Cardiac muscle cell (in vitro differentiated cells and primary cell): ENCODE results near the gene SLC1A6. TPM values are rescaled to one million over a fixed set of nuclear protein-coding genes. Genes with fewer than 3 reads are reported as not detected.

Experiments
- DNase-seq, 2 donors: peaks; one replicate each; pipeline versions ENCODE4 v3.0.0 to v3.0.0-alpha.2; 2010 to 2017; ENCODE audit warnings: low read depth in 1 of 2, low spot score in 1 of 2
- H3K27ac ChIP-seq: fragments of 200-600 bp; sonication (generic); 2 replicates; pipeline ENCODE4 v1.5.1; 2016
- H3K27me3 ChIP-seq: fragments of 200-600 bp; sonication (generic); 2 replicates; pipeline ENCODE4 v1.6.0; 2016; ENCODE audit warnings: control low read depth
- H3K36me3 ChIP-seq: fragments of 200-600 bp; sonication (generic); 2 replicates; pipeline ENCODE4 v1.5.1; 2016; ENCODE audit warnings: control low read depth
- H3K4me1 ChIP-seq: fragments of 200-600 bp; sonication (generic); 2 replicates; pipeline ENCODE4 v1.8.1; 2017; ENCODE audit warnings: low read depth, mild to moderate bottlenecking, mixed run types
- H3K4me3 ChIP-seq: fragments of 200-600 bp; sonication (generic); 2 replicates; pipeline ENCODE4 v1.5.1; 2016; ENCODE audit warnings: mild to moderate bottlenecking
- H3K9me3 ChIP-seq: fragments of 200-600 bp; sonication (generic); 2 replicates; pipeline ENCODE4 v1.5.1; 2017; ENCODE audit warnings: low read depth, mild to moderate bottlenecking, control low read depth
- CTCF ChIP-seq: IDR thresholded peaks from 2 replicates; pipeline ENCODE4 v1.5.1; 2012; ENCODE audit warnings: low read depth, mild to moderate bottlenecking, low read length
- polyA plus RNA-seq: library from polyadenylated mRNA; unstranded; fragments of >200 nt; fragmentation: Nextera tagmentation; extraction: Ambion mirVana; gene quantifications from 2 replicates; pipeline ENCODE4 v1.2.1, GENCODE V29; 2016
- total RNA-seq: library from RNA; depleted of rRNA; stranded (reverse); fragments of >200 nt; gene quantifications from 2 replicates; pipeline ENCODE4 v1.2.3, GENCODE V29; 2016

The SLC1A6 gene
- total and polyA plus RNA-seq, 2 experiments from 2014 or later: 0.63 to 1.3 TPM

GRCh38 chr19:15015946-15016542 lies 36.4 kb upstream of the SLC1A6 start:
- H3K27me3 ChIP-seq: peaks cover 17% of the 10 kb centered on the region
- no peaks in the 10 kb centered on the region for H3K36me3 ChIP-seq
- H3K27ac ChIP-seq: no peak overlapping the region
- DNase-seq: peak; percentile 36 to 43
- H3K4me3 ChIP-seq: no peak overlapping the region
- no peak for TF ChIP-seq CTCF
- H3K4me1 ChIP-seq: no peaks in the 10 kb centered on the region
- no peaks in the 10 kb centered on the region for H3K9me3 ChIP-seq

DNA sequence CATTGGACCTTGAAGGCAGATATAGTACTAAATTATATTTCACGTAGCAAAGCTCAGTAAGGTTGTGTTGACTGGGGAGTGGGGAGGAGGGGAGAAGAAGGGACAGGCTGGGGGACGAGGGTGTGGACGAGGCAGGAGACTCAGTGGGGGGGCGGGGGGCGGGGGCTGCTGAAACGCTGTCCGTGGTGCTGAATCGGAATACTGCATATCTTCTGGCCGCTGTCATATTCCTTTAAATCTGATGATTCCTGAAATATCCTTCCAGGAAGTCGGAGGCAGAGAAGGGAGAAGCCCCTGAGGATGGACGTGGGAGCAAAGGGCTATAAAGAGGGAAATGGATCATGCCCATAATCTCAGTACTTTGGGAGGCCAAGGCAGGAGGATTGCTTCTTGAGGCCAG lies 34.9 kb upstream of the SLC1A6 start:
- H3K4me3 ChIP-seq: no peak overlapping the region
- H3K36me3 ChIP-seq: no peaks in the 10 kb centered on the region
- H3K9me3 ChIP-seq: no peaks in the 10 kb centered on the region
- H3K27me3 ChIP-seq: peaks cover 27% of the 10 kb centered on the region
- DNase-seq: peak in 1 of 2 donors; percentile 2
- no peak overlapping the region for H3K27ac ChIP-seq
- H3K4me1 ChIP-seq: no peaks in the 10 kb centered on the region
- no peak for TF ChIP-seq CTCF

GRCh38 chr19:15010501-15011300 lies 31.0 kb upstream of the SLC1A6 start:
- Histone ChIP-seq H3K27ac (no peak overlapping the region), H3K9me3 (no peaks in the 10 kb centered on the region), H3K4me3 (no peak overlapping the region), H3K4me1 (no peaks in the 10 kb centered on the region), H3K27me3 (peaks cover 27% of the 10 kb centered on the region), H3K36me3 (no peaks in the 10 kb centered on the region)
- no peak for TF ChIP-seq CTCF
- peak in 1 of 2 donors; percentile 3 for DNase-seq

DNA sequence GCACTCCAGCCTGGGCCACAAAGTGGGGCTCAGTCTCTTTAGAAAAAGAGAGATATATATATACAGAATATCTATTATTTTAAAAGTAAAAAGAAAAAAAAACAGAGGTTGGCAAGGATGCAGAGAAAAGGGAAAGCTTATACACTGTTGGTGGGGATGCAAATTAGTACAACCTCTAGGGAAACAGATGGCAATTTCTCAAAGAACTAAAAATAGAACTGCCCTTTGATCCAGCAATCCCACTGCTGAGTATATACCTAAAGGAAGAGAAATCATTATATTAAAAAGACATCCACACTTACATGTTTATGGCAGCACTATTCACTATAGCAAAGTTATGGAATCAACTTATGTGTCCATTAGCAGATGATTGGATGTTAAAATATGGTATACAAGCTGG lies 28.6 kb upstream of the SLC1A6 start:
- H3K9me3 ChIP-seq: no peaks in the 10 kb centered on the region
- no peak overlapping the region for H3K4me3 ChIP-seq
- TF ChIP-seq CTCF: no peak
- no peaks in the 10 kb centered on the region for H3K4me1 ChIP-seq
- no peak overlapping the region for H3K27ac ChIP-seq
- no peak for DNase-seq
- no peaks in the 10 kb centered on the region for H3K36me3 ChIP-seq
- peaks cover 27% of the 10 kb centered on the region for H3K27me3 ChIP-seq

DNA sequence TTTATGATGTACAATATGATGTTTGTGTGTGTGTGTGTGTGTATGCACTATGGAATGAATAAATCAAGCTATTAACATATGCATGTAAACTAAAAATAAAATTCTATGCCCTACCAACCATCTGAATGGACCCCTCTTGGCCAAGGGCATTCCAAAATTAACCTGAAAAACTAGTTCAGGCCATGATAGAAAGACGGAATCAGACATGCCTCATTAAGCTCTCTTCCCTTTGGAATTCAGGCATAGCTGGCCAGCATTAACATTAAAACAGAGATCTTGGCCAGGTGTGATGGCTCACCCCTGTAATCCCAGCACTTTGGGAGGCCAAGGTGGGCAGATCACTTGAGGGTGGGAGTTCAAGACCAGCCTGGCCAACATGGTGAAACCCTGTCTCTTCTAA lies 18.3 kb upstream of the SLC1A6 start:
- Histone ChIP-seq H3K9me3 (no peaks in the 10 kb centered on the region), H3K27me3 (no peaks in the 10 kb centered on the region), H3K4me1 (no peaks in the 10 kb centered on the region), H3K36me3 (no peaks in the 10 kb centered on the region), H3K4me3 (no peak overlapping the region), H3K27ac (no peak overlapping the region)
- no peak for DNase-seq
- no peak for TF ChIP-seq CTCF
